22Rv1 (cell line): ENCODE results near the gene KY.
"Not testable (repeated sequence)": the region's sequence is repeated elsewhere in the genome, so short reads cannot be mapped to it uniquely, and the experiment has no call there.

Experiments
- H3K27ac ChIP-seq: fragments of 450-650 bp; 2 replicates; pipeline ENCODE4 v1.5.1; 2017
- ZFX ChIP-seq: fragments of 450-650 bp; IDR thresholded peaks from 2 replicates; pipeline ENCODE4 v1.6.1; 2017; ENCODE audit warnings: antibody characterized with exemption, borderline replicate concordance
- TF ChIP-seq, protein P1 (sequence below): fragments of 450-650 bp; IDR thresholded peaks from 2 replicates; pipeline ENCODE4 v1.5.1; 2017; ENCODE audit warnings: mild to moderate bottlenecking

The KY gene

GRCh38 chr3:134598763-134599545, 51.9 kb downstream of the KY start:
- no peak for TF ChIP-seq ZFX
- TF ChIP-seq, protein P1, sequence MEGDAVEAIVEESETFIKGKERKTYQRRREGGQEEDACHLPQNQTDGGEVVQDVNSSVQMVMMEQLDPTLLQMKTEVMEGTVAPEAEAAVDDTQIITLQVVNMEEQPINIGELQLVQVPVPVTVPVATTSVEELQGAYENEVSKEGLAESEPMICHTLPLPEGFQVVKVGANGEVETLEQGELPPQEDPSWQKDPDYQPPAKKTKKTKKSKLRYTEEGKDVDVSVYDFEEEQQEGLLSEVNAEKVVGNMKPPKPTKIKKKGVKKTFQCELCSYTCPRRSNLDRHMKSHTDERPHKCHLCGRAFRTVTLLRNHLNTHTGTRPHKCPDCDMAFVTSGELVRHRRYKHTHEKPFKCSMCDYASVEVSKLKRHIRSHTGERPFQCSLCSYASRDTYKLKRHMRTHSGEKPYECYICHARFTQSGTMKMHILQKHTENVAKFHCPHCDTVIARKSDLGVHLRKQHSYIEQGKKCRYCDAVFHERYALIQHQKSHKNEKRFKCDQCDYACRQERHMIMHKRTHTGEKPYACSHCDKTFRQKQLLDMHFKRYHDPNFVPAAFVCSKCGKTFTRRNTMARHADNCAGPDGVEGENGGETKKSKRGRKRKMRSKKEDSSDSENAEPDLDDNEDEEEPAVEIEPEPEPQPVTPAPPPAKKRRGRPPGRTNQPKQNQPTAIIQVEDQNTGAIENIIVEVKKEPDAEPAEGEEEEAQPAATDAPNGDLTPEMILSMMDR: no peak
- H3K27ac ChIP-seq: no peak overlapping the region

GRCh38 chr3:134597390-134597970, 53.3 kb downstream of the KY start:
- H3K27ac ChIP-seq: no peak overlapping the region
- TF ChIP-seq, protein P1: no peak
- no peak for TF ChIP-seq ZFX

GRCh38 chr3:134594986-134595385, 55.8 kb downstream of the KY start:
- H3K27ac ChIP-seq: not testable (repeated sequence)

- TF ChIP-seq ZFX: no peak
- TF ChIP-seq, protein P1: no peak
- no peak overlapping the region for H3K27ac ChIP-seq
Observed at GRCh38 chr3:134594331-134594741, 56.5 kb downstream of the KY start.

DNA sequence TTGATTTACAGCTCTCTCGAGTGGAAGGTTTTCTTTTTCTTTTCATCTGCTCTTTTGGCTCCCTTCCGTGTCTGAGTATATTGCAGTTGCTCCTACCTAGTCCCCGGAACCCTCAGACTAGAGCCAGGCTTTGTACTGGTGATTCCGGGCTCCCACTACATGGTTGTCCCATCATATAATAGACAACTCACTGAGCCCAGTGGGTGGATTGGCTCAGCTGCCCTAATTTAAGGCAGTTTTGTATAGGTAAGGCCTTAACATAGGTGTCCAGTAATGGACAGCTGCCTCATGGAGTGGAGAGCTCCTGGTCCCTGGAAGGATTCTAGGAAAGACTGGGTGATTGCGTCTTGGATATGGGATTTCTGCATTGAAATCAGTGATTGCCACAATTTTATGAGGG, 58.0 kb downstream of the KY start:
- H3K27ac ChIP-seq: no peak overlapping the region
- no peak for TF ChIP-seq ZFX
- TF ChIP-seq, protein P1: no peak

- H3K27ac ChIP-seq: no peak overlapping the region
- TF ChIP-seq, protein P1: no peak
- no peak for TF ChIP-seq ZFX
Observed at GRCh38 chr3:134590766-134591165, 60.1 kb downstream of the KY start.

GRCh38 chr3:134579141-134579665, 71.6 kb downstream of the KY start:
- no peak overlapping the region for H3K27ac ChIP-seq
- no peak for TF ChIP-seq ZFX
- TF ChIP-seq, protein P1: no peak
